CD4-positive, alpha-beta T cell (primary cell): ENCODE measurements around the gene YKT6. TPM values are rescaled to one million over a fixed set of nuclear protein-coding genes. Genes with fewer than 3 reads are reported as not detected.

Experiments used
- ATAC-seq: fragments of 200-7000 bp; cut with Tn5 transposase; one replicate; pipeline ENCODE4 v1.10.0; 2022; ENCODE audit warnings: mild to moderate bottlenecking; ENCODE audit not compliant: poor library complexity
- CTCF ChIA-PET: fragments of 350-600 bp; sonication (Branson Sonifier 250); formaldehyde crosslinking; loops from one replicate; lab custom pipeline; 2021; ENCODE audit warnings: antibody characterized with exemption, inconsistent platforms; lab: Charles Lee
- POLR2A ChIA-PET: fragments of 350-600 bp; sonication (Branson Sonifier 250); formaldehyde crosslinking; loops from one replicate; lab custom pipeline; 2021; ENCODE audit warnings: antibody characterized with exemption, inconsistent platforms; lab: Charles Lee
- DNase-seq, 14 experiments: peaks; one replicate each; pipeline ENCODE4 v3.0.0-alpha.2; 2013 to 2020; ENCODE audit warnings: mixed read lengths in 2 of 14
- H3K27ac ChIP-seq, 2 donors: one replicate each; pipeline versions ENCODE4 v1.5.1 to v1.7.0; 2013; ENCODE audit warnings: low read length in 2 of 2, low read depth in 1 of 2, mild to moderate bottlenecking in 1 of 2
- H3K27me3 ChIP-seq, 2 experiments: 1 replicate in 1 of 2; 2 replicates in 1 of 2; pipeline versions ENCODE4 v1.6.1 to v1.7.0; 2013; ENCODE audit warnings: low read length in 2 of 2, control low read depth in 1 of 2, mild to moderate bottlenecking in 1 of 2, moderate library complexity in 1 of 2; ENCODE audit not compliant: insufficient read depth in 2 of 2, control insufficient read depth in 1 of 2
- H3K36me3 ChIP-seq: one replicate; pipeline ENCODE4 v1.6.1; 2013; ENCODE audit warnings: low read length, control low read depth; ENCODE audit not compliant: insufficient read depth
- H3K4me1 ChIP-seq: one replicate; pipeline ENCODE4 v1.6.1; 2013; ENCODE audit warnings: low read length, control low read depth; ENCODE audit not compliant: insufficient read depth
- H3K4me3 ChIP-seq: one replicate; pipeline ENCODE4 v1.5.1; 2013; ENCODE audit warnings: mild to moderate bottlenecking, low read length, moderate library complexity
- H3K9me3 ChIP-seq, 2 experiments: 1 replicate in 1 of 2; 2 replicates in 1 of 2; pipeline versions ENCODE4 v1.6.1 to v1.7.0; 2013; ENCODE audit warnings: low read length in 2 of 2, mild to moderate bottlenecking in 2 of 2, control low read depth in 1 of 2, moderate library complexity in 1 of 2; ENCODE audit not compliant: control insufficient read depth in 1 of 2, insufficient read depth in 1 of 2
- H3K27ac Mint-ChIP-seq: one replicate; pipeline ENCODE4 v1.8.0; 2020; ENCODE audit warnings: mixed read lengths
- H3K27me3 Mint-ChIP-seq: one replicate; pipeline ENCODE4 v1.8.0; 2021; ENCODE audit warnings: mixed read lengths
- H3K36me3 Mint-ChIP-seq: one replicate; pipeline ENCODE4 v1.8.0; 2021; ENCODE audit warnings: low read depth, mixed read lengths
- H3K4me1 Mint-ChIP-seq: one replicate; pipeline ENCODE4 v1.8.0; 2021; ENCODE audit warnings: low read depth, mixed read lengths
- H3K4me3 Mint-ChIP-seq: one replicate; pipeline ENCODE4 v1.8.0; 2020; ENCODE audit warnings: mild to moderate bottlenecking, mixed read lengths
- H3K9me3 Mint-ChIP-seq: one replicate; pipeline ENCODE4 v1.8.0; 2020; ENCODE audit warnings: mixed read lengths
- intact Hi-C, 2 experiments: fragments of 100-400 bp; cut with DNase I in 1 of 2; cut with micrococcal nuclease in 1 of 2; formaldehyde crosslinking; loops; one replicate each; pipeline versions ENCODE4 v1.15.1 to v1.9.0; 2023 to 2025; cut with DNase I, micrococcal nuclease
- total RNA-seq, 174 experiments: library from RNA in 2 of 174; stranded (reverse) in 2 of 174; gene quantifications; one replicate each; pipeline ENCODE4 v1.2.3 and lab custom pipeline; 2021 to 2026
- TF ChIP-seq, protein P1 (sequence below): fragments of 200-600 bp; IDR thresholded peaks from one replicate; pipeline ENCODE4 v1.8.0; 2022; ENCODE audit warnings: antibody characterized with exemption, mild to moderate bottlenecking

The YKT6 gene
- total RNA-seq, 2 experiments from 2014 or later = 85.0 to 86.4 TPM

GRCh38 chr7:44251269-44251668 is 50.5 kb downstream of the YKT6 start:
- ChIA-PET CTCF (no interaction called here), POLR2A (no interaction called here)
- Mint-ChIP-seq H3K4me1 (no peaks in the 10 kb centered on the region), H3K9me3 (no peaks in the 10 kb centered on the region), H3K36me3 (no peaks in the 10 kb centered on the region), H3K4me3 (no peak overlapping the region), H3K27ac (no peak overlapping the region), H3K27me3 (no peaks in the 10 kb centered on the region)
- Histone ChIP-seq H3K27ac (no peak overlapping the region), H3K4me3 (no peak overlapping the region), H3K27me3 (no peaks in the 10 kb centered on the region), H3K36me3 (no peaks in the 10 kb centered on the region), H3K4me1 (no peaks in the 10 kb centered on the region), H3K9me3 (peaks cover 0 to 7% of the 10 kb centered on the region in 2 experiments)
- DNase-seq (no peak), ATAC-seq (no peak)
- intact Hi-C loops = no loop called here
- TF ChIP-seq, protein P1, sequence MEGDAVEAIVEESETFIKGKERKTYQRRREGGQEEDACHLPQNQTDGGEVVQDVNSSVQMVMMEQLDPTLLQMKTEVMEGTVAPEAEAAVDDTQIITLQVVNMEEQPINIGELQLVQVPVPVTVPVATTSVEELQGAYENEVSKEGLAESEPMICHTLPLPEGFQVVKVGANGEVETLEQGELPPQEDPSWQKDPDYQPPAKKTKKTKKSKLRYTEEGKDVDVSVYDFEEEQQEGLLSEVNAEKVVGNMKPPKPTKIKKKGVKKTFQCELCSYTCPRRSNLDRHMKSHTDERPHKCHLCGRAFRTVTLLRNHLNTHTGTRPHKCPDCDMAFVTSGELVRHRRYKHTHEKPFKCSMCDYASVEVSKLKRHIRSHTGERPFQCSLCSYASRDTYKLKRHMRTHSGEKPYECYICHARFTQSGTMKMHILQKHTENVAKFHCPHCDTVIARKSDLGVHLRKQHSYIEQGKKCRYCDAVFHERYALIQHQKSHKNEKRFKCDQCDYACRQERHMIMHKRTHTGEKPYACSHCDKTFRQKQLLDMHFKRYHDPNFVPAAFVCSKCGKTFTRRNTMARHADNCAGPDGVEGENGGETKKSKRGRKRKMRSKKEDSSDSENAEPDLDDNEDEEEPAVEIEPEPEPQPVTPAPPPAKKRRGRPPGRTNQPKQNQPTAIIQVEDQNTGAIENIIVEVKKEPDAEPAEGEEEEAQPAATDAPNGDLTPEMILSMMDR = no peak

DNA sequence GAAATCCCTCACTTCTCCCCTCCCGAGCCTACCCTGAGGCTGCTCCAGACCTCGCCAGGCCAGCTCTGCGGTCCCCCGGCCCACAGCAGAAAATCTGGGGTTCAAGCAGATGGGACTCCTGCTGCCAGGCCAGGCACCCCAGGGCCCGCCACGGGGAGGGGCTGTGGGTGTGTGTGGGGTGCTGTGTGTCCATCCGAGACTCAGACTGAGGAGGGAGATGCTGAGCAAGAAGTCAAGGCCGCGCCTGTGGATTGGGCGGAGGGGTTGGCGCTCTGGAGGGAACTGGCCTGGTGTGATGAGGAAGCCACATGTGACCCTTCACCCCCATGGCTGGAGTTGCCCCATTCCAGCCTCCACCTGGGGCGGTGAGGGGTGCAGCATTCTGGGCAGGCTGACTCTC is 51.1 kb downstream of the YKT6 start:
- H3K4me1 Mint-ChIP-seq = no peaks in the 10 kb centered on the region
- no peaks in the 10 kb centered on the region for H3K36me3 Mint-ChIP-seq
- Histone ChIP-seq H3K27ac (no peak overlapping the region), H3K36me3 (no peaks in the 10 kb centered on the region), H3K4me3 (no peak overlapping the region), H3K9me3 (peaks cover 0 to 7% of the 10 kb centered on the region in 2 experiments), H3K4me1 (peaks cover 2% of the 10 kb centered on the region), H3K27me3 (no peaks in the 10 kb centered on the region)
- CTCF ChIA-PET = no interaction called here
- intact Hi-C loops = no loop called here
- H3K27ac Mint-ChIP-seq = no peak overlapping the region
- no peak overlapping the region for H3K4me3 Mint-ChIP-seq
- ATAC-seq (no peak), DNase-seq (no peak)
- POLR2A ChIA-PET = no interaction called here
- no peaks in the 10 kb centered on the region for H3K27me3 Mint-ChIP-seq
- TF ChIP-seq, protein P1 = no peak
- no peaks in the 10 kb centered on the region for H3K9me3 Mint-ChIP-seq

GRCh38 chr7:44256459-44256858 is 55.7 kb downstream of the YKT6 start:
- no peaks in the 10 kb centered on the region for H3K36me3 Mint-ChIP-seq
- H3K9me3 Mint-ChIP-seq = no peaks in the 10 kb centered on the region
- H3K4me1 ChIP-seq = peaks cover 29% of the 10 kb centered on the region
- H3K36me3 ChIP-seq = no peaks in the 10 kb centered on the region
- intact Hi-C loops = no loop called here
- H3K4me3 ChIP-seq = no peak overlapping the region
- H3K27me3 Mint-ChIP-seq = no peaks in the 10 kb centered on the region
- no peak overlapping the region for H3K4me3 Mint-ChIP-seq
- no peak overlapping the region for H3K27ac Mint-ChIP-seq
- H3K9me3 ChIP-seq = peaks cover 0 to 7% of the 10 kb centered on the region in 2 experiments
- no peaks in the 10 kb centered on the region for H3K27me3 ChIP-seq
- ATAC-seq = no peak
- TF ChIP-seq, protein P1 = no peak
- no peak overlapping the region for H3K27ac ChIP-seq
- H3K4me1 Mint-ChIP-seq = peaks cover 27% of the 10 kb centered on the region
- no peak for DNase-seq
- ChIA-PET POLR2A (no interaction called here), CTCF (no interaction called here)
